Uterus (tissue), 2 donors: Measurements from ENCODE around the gene TTC39B.

Source experiments
- CTCF ChIP-seq, 4 experiments: fragments of 200-600 bp in 2 of 4; fragments of 450-650 bp in 2 of 4; sonication (generic) in 2 of 4; IDR thresholded peaks; one replicate each; pipeline ENCODE4 v1.5.1; 2016 to 2019; ENCODE audit warnings: antibody characterized with exemption in 4 of 4, mild to moderate bottlenecking in 2 of 4, moderate library complexity in 1 of 4
- POLR2A ChIP-seq, 2 donors: fragments of 450-650 bp; IDR thresholded peaks; one replicate each; pipeline ENCODE4 v1.6.1; 2016; ENCODE audit warnings: antibody characterized with exemption in 2 of 2, mild to moderate bottlenecking in 1 of 2, moderate library complexity in 1 of 2

DNA sequence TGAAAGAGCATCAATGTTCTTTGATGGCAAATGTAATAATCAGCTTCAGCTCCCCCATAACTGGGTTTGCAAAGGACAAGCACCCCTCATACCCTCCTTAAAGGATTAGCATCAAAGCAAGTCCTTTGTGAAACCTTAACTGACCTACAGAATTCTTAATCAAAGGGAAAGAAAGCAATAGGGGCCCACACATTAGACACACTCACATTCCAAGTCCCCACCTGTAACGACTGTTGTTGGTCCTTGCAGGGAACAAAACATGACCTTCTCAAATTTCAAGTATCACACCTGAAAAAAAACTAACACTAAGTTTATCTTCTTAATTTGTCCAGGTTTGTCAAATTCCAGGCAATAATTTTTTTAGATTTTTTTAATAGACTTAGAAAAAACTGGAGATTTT lies 32.6 kb downstream of the TTC39B start:
- TF ChIP-seq CTCF (IDR thresholded peaks at IDR 0.05) (no peak), POLR2A (IDR thresholded peaks at IDR 0.05) (no peak)
